Central memory CD8-positive, alpha-beta T cell (primary cell): Measurements from ENCODE around the gene OSBPL10.
"Not testable (repeated sequence)": the region's sequence is repeated elsewhere in the genome, so short reads cannot be mapped to it uniquely, and the experiment has no call there.

Source experiments
- ATAC-seq: fragments of 150-1000 bp; cut with Tn5 transposase; replicated peaks from 2 replicates; pipeline ENCODE4 v1.10.0; 2022; ENCODE audit warnings: mild to moderate bottlenecking, moderate FRiP score, moderate number of reproducible peaks; ENCODE audit not compliant: poor library complexity, severe bottlenecking; ENCODE audit errors: extremely low read depth
- DNase-seq, 2 donors: peaks; one replicate each; pipeline ENCODE4 v3.0.0; 2021; ENCODE audit warnings: low spot score in 2 of 2
- H3K27ac Mint-ChIP-seq: one replicate; pipeline ENCODE4 v1.8.0; 2022; ENCODE audit warnings: low read depth, mild to moderate bottlenecking, moderate library complexity, mixed read lengths
- H3K27me3 Mint-ChIP-seq: one replicate; pipeline ENCODE4 v1.8.0; 2022; ENCODE audit warnings: mixed read lengths
- H3K36me3 Mint-ChIP-seq: one replicate; pipeline ENCODE4 v1.8.0; 2022; ENCODE audit warnings: mild to moderate bottlenecking, moderate library complexity, mixed read lengths; ENCODE audit not compliant: insufficient read depth
- H3K4me1 Mint-ChIP-seq: one replicate; pipeline ENCODE4 v1.8.0; 2022; ENCODE audit warnings: mixed read lengths
- H3K4me3 Mint-ChIP-seq: one replicate; pipeline ENCODE4 v1.8.0; 2022; ENCODE audit warnings: mild to moderate bottlenecking, moderate library complexity, mixed read lengths
- H3K9me3 Mint-ChIP-seq: one replicate; pipeline ENCODE4 v1.8.0; 2022; ENCODE audit warnings: mixed read lengths

Gene OSBPL10

GRCh38 chr3:31862666-31863279, 118.3 kb downstream of the OSBPL10 start:
- H3K27me3 Mint-ChIP-seq, result peaks cover 67% of the 10 kb centered on the region
- ATAC-seq (no peak), DNase-seq (no peak)
- no peaks in the 10 kb centered on the region for H3K9me3 Mint-ChIP-seq
- no peaks in the 10 kb centered on the region for H3K36me3 Mint-ChIP-seq
- no peaks in the 10 kb centered on the region for H3K4me1 Mint-ChIP-seq
- H3K4me3 Mint-ChIP-seq, result no peak overlapping the region
- H3K27ac Mint-ChIP-seq, result no peak overlapping the region

- peaks cover 65% of the 10 kb centered on the region for H3K27me3 Mint-ChIP-seq
- no peaks in the 10 kb centered on the region for H3K9me3 Mint-ChIP-seq
- DNase-seq (no peak), ATAC-seq (no peak)
- no peak overlapping the region for H3K27ac Mint-ChIP-seq
- H3K4me1 Mint-ChIP-seq, result no peaks in the 10 kb centered on the region
- no peaks in the 10 kb centered on the region for H3K36me3 Mint-ChIP-seq
- no peak overlapping the region for H3K4me3 Mint-ChIP-seq
Measured at GRCh38 chr3:31861826-31862225, 119.2 kb downstream of the OSBPL10 start.

- not testable (repeated sequence) for ATAC-seq, H3K27ac Mint-ChIP-seq, DNase-seq, H3K4me1 Mint-ChIP-seq, H3K4me3 Mint-ChIP-seq, H3K36me3 Mint-ChIP-seq, H3K9me3 Mint-ChIP-seq
- H3K27me3 Mint-ChIP-seq, result peaks cover 53% of the 10 kb centered on the region
Measured at GRCh38 chr3:31860642-31861041, 120.4 kb downstream of the OSBPL10 start.

GRCh38 chr3:31859245-31859644, 121.8 kb downstream of the OSBPL10 start:
- ATAC-seq (no peak), DNase-seq (no peak)
- Mint-ChIP-seq H3K4me1 (no peaks in the 10 kb centered on the region), H3K4me3 (no peak overlapping the region), H3K9me3 (no peaks in the 10 kb centered on the region), H3K27ac (no peak overlapping the region), H3K36me3 (no peaks in the 10 kb centered on the region), H3K27me3 (peaks cover 47% of the 10 kb centered on the region)

- no peaks in the 10 kb centered on the region for H3K36me3 Mint-ChIP-seq
- H3K27ac Mint-ChIP-seq, result no peak overlapping the region
- H3K4me1 Mint-ChIP-seq, result no peaks in the 10 kb centered on the region
- ATAC-seq (no peak), DNase-seq (no peak)
- peaks cover 39% of the 10 kb centered on the region for H3K27me3 Mint-ChIP-seq
- H3K9me3 Mint-ChIP-seq, result no peaks in the 10 kb centered on the region
- no peak overlapping the region for H3K4me3 Mint-ChIP-seq
Measured at GRCh38 chr3:31858439-31858838, 122.6 kb downstream of the OSBPL10 start.

- Mint-ChIP-seq H3K9me3 (no peaks in the 10 kb centered on the region), H3K4me1 (no peaks in the 10 kb centered on the region), H3K36me3 (no peaks in the 10 kb centered on the region), H3K27ac (no peak overlapping the region), H3K27me3 (peaks cover 19% of the 10 kb centered on the region), H3K4me3 (no peak overlapping the region)
- ATAC-seq (no peak), DNase-seq (no peak)
Measured at GRCh38 chr3:31853580-31853979, 127.5 kb downstream of the OSBPL10 start.

GRCh38 chr3:31851278-31851677, 129.8 kb downstream of the OSBPL10 start:
- Mint-ChIP-seq H3K4me1 (no peaks in the 10 kb centered on the region), H3K9me3 (no peaks in the 10 kb centered on the region), H3K27me3 (peaks cover 35% of the 10 kb centered on the region), H3K27ac (no peak overlapping the region), H3K36me3 (no peaks in the 10 kb centered on the region), H3K4me3 (no peak overlapping the region)
- DNase-seq, result no peak
- no peak for ATAC-seq

GRCh38 chr3:31848911-31849310, 132.2 kb downstream of the OSBPL10 start:
- ATAC-seq (no peak), DNase-seq (no peak)
- Mint-ChIP-seq H3K36me3 (no peaks in the 10 kb centered on the region), H3K4me1 (no peaks in the 10 kb centered on the region), H3K9me3 (no peaks in the 10 kb centered on the region), H3K27ac (no peak overlapping the region), H3K4me3 (no peak overlapping the region), H3K27me3 (peaks cover 35% of the 10 kb centered on the region)

GRCh38 chr3:31848163-31848818, 132.8 kb downstream of the OSBPL10 start:
- H3K36me3 Mint-ChIP-seq, result no peaks in the 10 kb centered on the region

GRCh38 chr3:31847760-31848159, 133.3 kb downstream of the OSBPL10 start:
- no peak for DNase-seq
- Mint-ChIP-seq H3K36me3 (no peaks in the 10 kb centered on the region), H3K27ac (no peak overlapping the region), H3K4me3 (no peak overlapping the region), H3K4me1 (no peaks in the 10 kb centered on the region), H3K9me3 (no peaks in the 10 kb centered on the region), H3K27me3 (peaks cover 35% of the 10 kb centered on the region)
- no peak for ATAC-seq

More at GRCh38 chr3:31848163-31848818, 132.8 kb downstream of the OSBPL10 start:
- no peak for ATAC-seq
- H3K4me1 Mint-ChIP-seq, result no peaks in the 10 kb centered on the region
- peaks cover 35% of the 10 kb centered on the region for H3K27me3 Mint-ChIP-seq
- no peak overlapping the region for H3K4me3 Mint-ChIP-seq
- H3K27ac Mint-ChIP-seq, result no peak overlapping the region
- no peak for DNase-seq
- no peaks in the 10 kb centered on the region for H3K9me3 Mint-ChIP-seq

GRCh38 chr3:31841515-31841914, 139.5 kb downstream of the OSBPL10 start:
- peaks cover 6% of the 10 kb centered on the region for H3K27me3 Mint-ChIP-seq
- no peaks in the 10 kb centered on the region for H3K4me1 Mint-ChIP-seq
- H3K9me3 Mint-ChIP-seq, result no peaks in the 10 kb centered on the region
- no peaks in the 10 kb centered on the region for H3K36me3 Mint-ChIP-seq
- ATAC-seq (no peak), DNase-seq (no peak)
- H3K4me3 Mint-ChIP-seq, result no peak overlapping the region
- no peak overlapping the region for H3K27ac Mint-ChIP-seq

GRCh38 chr3:31840252-31840651, 140.8 kb downstream of the OSBPL10 start:
- H3K9me3 Mint-ChIP-seq, result no peaks in the 10 kb centered on the region
- DNase-seq, result no peak
- no peak overlapping the region for H3K27ac Mint-ChIP-seq
- no peak for ATAC-seq
- H3K4me3 Mint-ChIP-seq, result no peak overlapping the region
- no peaks in the 10 kb centered on the region for H3K4me1 Mint-ChIP-seq
- H3K36me3 Mint-ChIP-seq, result no peaks in the 10 kb centered on the region
- peaks cover 7% of the 10 kb centered on the region for H3K27me3 Mint-ChIP-seq

GRCh38 chr3:31839144-31839917, 141.7 kb downstream of the OSBPL10 start:
- Mint-ChIP-seq H3K36me3 (no peaks in the 10 kb centered on the region), H3K9me3 (no peaks in the 10 kb centered on the region), H3K27me3 (peaks cover 7% of the 10 kb centered on the region), H3K27ac (no peak overlapping the region), H3K4me1 (no peaks in the 10 kb centered on the region), H3K4me3 (no peak overlapping the region)
- DNase-seq, result no peak
- ATAC-seq, result no peak
